Suprapubic skin (tissue), 4 donors: ENCODE measurements around the gene TBC1D5.

Source experiments
- EP300 ChIP-seq: sonication (generic); formaldehyde crosslinking; IDR thresholded peaks from one replicate; pipeline ENCODE4 v1.6.1; 2017; ENCODE audit warnings: antibody characterized with exemption
- POLR2A ChIP-seq, 2 donors: fragments of 450-650 bp; IDR thresholded peaks; one replicate each; pipeline ENCODE4 v1.6.1; 2017; ENCODE audit warnings: antibody characterized with exemption in 2 of 2, mild to moderate bottlenecking in 2 of 2, moderate library complexity in 2 of 2
- POLR2AphosphoS5 ChIP-seq, 3 donors: sonication (generic); formaldehyde crosslinking; IDR thresholded peaks; one replicate each; pipeline ENCODE4 v1.6.1; 2017; ENCODE audit warnings: antibody characterized with exemption in 3 of 3
- TF ChIP-seq, protein P1 (sequence below), 2 donors: fragments of 200-600 bp in 1 of 2; fragments of 450-650 bp in 1 of 2; sonication (generic) in 1 of 2; IDR thresholded peaks; one replicate each; pipeline ENCODE4 v1.5.1; 2016 to 2019; ENCODE audit warnings: antibody characterized with exemption in 2 of 2, mild to moderate bottlenecking in 1 of 2, moderate library complexity in 1 of 2

DNA sequence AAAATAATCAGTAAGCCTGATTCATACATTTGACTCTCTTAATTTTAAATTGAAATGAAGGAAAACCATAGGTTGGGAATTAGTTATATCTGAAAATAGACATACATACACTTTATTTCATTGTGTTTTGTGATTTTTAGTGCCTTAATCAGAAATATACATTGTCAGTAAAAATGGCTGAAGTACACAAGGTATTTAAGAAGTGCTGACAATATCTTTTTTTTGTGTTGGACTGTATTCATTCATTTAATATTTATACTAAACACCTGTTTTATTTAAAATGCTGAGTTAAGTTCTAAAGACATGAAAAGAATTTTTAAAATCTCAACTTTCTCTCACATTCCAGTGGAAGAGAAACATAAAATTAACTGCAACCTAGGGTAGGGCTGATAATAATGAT, 444.4 kb downstream of the TBC1D5 start:
- TF ChIP-seq POLR2AphosphoS5 (IDR thresholded peaks at IDR 0.05) (no peak), EP300 (no peak), POLR2A (IDR thresholded peaks at IDR 0.05) (no peak)
- TF ChIP-seq, protein P1, sequence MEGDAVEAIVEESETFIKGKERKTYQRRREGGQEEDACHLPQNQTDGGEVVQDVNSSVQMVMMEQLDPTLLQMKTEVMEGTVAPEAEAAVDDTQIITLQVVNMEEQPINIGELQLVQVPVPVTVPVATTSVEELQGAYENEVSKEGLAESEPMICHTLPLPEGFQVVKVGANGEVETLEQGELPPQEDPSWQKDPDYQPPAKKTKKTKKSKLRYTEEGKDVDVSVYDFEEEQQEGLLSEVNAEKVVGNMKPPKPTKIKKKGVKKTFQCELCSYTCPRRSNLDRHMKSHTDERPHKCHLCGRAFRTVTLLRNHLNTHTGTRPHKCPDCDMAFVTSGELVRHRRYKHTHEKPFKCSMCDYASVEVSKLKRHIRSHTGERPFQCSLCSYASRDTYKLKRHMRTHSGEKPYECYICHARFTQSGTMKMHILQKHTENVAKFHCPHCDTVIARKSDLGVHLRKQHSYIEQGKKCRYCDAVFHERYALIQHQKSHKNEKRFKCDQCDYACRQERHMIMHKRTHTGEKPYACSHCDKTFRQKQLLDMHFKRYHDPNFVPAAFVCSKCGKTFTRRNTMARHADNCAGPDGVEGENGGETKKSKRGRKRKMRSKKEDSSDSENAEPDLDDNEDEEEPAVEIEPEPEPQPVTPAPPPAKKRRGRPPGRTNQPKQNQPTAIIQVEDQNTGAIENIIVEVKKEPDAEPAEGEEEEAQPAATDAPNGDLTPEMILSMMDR (IDR thresholded peaks at IDR 0.05) = no peak
